HS-27A (cell line): Measurements from ENCODE around the gene GNAI3.
A peak's percentile ranks its signal among the peaks of the same experiment; 100 is the strongest.

Experiments used
- DNase-seq: peaks from one replicate; pipeline ENCODE4 v3.0.0-alpha.2; 2012; ENCODE audit warnings: low read depth, missing footprints

The GNAI3 gene

GRCh38 chr1:109598655-109599054 is 50.2 kb downstream of the GNAI3 start:
- DNase-seq: no peak

DNA sequence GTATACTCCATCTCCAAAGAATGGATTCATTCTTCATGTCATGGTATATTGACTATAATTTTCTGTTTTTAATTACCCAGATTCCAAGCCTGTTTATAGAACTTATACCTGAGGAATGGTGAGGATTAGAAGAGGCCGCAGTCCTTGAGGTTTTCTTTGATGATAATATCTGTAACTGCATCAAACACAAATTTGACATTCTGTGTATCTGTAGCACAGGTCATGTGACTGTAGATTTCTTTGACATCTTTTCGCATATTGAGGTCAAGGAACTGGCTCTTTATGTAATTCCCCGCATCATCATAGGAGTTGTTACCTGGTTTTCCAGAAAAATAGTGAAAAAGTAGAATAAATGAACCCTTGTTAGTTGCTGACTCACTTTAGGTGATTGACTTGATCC is 54.8 kb downstream of the GNAI3 start:
- DNase-seq: no peak

DNA sequence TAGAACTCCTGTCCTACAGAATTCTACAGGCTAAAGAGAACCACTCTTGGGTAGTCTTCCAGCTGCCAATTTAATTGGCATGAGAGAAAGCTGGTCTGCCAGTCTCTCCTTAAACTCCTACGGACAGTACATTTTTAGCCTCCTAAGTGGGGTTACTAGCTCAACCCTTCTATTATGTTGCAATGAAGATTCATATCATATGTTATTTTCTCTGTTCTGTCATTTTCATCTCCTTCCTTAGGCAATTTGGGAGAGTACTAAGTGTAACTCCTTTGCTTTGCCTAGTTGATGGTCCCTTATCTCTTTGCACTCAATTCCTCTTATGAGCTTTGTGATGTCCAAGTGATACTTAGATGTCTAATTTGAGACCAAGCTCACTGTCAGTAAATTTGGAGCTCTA is 57.0 kb downstream of the GNAI3 start:
- DNase-seq: no peak

GRCh38 chr1:109609881-109610280 is 61.5 kb downstream of the GNAI3 start:
- no peak for DNase-seq

- no peak for DNase-seq
These were observed 62.3 kb downstream of the GNAI3 start for GRCh38 chr1:109610609-109611307.

DNA sequence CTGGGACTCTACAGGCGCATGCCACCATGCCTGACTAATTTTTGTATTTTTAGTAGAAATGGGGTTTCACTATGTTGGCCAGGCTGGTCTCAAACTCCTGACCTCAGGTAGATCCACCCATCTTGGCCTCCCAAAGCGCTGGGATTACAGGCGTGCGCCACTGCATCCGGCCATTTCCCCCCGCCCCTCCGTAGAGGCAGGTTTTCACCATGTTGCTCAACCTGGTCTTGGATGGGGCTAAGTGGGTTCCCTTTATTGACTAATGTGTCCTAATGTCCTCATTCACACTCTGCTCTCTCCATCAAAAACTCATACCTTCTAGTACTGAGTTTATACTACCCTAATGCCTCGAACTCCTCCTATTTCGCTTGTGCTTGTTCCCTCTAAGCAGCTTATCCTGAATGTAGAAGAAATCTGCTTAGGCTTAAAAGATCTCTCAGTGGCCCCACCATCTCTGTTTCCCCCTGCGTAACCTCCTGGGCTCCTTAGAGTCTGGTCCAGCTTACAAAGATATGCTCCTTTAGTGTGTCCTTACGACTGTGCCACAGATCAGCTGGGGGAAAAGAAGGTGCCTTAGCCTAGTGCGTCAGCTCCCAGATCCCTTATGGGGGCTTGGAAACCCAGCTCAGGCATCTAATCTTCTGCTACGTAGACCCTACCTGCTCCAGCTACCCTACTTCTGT is 63.0 kb downstream of the GNAI3 start:
- no peak for DNase-seq

DNA sequence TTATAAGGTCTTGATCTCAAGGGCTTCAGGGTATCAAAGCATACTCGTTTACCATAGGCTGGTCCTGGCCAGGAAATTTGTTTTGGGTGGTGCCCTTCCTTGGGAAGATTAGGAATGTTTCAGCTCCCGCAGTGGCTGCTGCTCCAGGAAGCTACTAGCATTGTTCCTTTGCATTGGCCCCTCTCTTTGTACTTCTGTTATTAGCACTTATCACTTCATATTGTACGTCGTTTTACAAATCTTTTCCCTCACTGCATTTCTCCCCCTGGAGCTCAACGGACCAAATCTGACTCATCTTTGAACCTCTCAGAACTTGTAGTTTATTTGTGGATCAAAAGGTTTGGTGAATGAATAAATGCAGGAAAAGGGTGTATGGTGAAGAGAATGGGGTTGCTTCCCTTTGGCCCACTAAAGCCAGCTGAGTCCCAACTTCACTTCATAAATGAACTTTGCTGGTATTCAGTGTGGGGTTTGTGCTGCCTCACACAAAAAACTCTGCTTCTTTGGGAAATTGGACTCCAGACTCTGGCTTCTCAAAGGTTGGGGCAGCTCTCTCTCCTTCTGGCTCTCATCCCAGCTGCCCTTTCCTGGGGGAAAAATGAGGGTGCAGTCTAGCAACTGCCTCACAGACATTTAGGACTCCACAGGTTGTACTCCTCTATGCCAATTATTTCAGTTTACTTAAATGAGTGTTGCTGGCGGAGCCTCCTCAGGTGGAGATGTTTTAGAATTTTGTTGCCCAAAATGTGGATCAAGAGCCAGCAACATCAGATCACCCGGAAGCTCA is 65.1 kb downstream of the GNAI3 start:
- DNase-seq: no peak

DNA sequence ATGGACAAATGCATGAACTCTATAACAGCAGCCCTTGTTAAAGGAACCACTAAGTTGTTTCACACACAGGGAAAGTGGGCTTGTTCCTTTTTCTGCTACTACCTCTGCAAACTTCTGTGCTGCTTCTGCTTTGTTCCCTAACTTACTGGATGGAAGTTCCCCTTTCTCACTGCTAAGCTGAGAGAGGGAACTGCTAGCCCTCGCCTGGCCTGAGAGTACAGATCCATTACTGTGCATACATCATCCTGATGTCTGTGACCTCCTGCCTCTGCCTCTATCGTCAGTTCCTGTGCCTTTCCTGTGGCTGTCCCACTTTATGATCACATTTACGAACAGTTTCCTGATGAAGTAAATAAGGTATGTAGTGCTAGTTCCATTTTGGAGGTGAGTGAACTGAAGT is 67.5 kb downstream of the GNAI3 start:
- DNase-seq: no peak

GRCh38 chr1:109616391-109616790 is 68.0 kb downstream of the GNAI3 start:
- no peak for DNase-seq

GRCh38 chr1:109617291-109617801 is 68.9 kb downstream of the GNAI3 start:
- no peak for DNase-seq

DNA sequence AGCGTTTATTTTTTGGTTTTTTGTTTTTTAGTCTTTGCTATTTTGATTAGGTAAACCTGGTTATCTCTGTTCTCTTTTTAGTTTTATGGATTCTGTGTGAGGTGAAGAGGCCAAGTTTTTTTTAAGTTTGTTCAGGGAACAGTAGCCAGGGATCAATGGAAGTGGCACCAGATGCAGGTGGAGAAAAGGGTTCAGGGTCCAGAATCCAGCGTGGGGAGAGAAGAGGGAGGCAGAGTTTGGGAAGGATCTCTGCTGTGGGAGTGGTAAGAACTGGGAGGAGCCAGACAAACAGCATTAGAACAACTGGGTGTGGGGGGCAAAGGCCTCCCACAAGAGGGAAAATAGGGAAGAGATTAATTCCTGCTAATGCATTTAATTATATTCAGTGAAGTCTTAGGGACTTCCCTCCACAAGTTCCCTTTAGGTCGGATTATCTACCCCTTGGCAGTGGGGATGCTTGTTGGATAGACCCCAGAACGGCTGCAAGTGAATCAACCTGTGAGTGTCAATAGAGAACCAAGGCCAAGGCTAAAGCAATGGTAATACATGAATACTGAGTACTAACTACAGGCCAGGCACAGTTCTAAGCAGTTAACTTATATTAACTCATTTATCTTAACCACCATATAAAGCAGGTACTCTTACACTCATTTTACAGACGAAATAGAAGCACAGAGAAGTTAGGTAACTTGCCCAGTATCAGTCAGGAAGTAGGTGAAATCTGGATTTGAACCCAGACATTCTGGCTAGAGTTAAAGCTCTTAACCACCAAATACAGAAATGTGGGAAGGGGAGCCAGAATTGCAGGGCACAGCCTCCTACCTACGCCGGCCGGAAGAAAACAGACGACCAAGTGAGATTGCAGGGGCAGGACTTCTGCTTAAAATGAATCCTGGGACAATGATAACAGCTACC is 70.5 kb downstream of the GNAI3 start:
- DNase-seq: no peak

- DNase-seq: peak; percentile 57
These were observed 71.4 kb downstream of the GNAI3 start, which contains the start of the genes AMPD2 and GNAT2 for GRCh38 chr1:109619576-109620400. TSS of gene AMPD2 (plus strand) at chr1:109619837. CDS start at chr1:109621176, 1,339 bp downstream. TSS of gene GNAT2 (minus strand) at chr1:109619616. CDS start at chr1:109612870, 6,746 bp downstream.

- no peak for DNase-seq
These were observed 72.0 kb downstream of the GNAI3 start for GRCh38 chr1:109620401-109620791.

GRCh38 chr1:109620841-109621286 is 72.4 kb downstream of the GNAI3 start:
- DNase-seq: peak; percentile 77

- DNase-seq: no peak
These were observed 73.1 kb downstream of the GNAI3 start for GRCh38 chr1:109621379-109622136.

DNA sequence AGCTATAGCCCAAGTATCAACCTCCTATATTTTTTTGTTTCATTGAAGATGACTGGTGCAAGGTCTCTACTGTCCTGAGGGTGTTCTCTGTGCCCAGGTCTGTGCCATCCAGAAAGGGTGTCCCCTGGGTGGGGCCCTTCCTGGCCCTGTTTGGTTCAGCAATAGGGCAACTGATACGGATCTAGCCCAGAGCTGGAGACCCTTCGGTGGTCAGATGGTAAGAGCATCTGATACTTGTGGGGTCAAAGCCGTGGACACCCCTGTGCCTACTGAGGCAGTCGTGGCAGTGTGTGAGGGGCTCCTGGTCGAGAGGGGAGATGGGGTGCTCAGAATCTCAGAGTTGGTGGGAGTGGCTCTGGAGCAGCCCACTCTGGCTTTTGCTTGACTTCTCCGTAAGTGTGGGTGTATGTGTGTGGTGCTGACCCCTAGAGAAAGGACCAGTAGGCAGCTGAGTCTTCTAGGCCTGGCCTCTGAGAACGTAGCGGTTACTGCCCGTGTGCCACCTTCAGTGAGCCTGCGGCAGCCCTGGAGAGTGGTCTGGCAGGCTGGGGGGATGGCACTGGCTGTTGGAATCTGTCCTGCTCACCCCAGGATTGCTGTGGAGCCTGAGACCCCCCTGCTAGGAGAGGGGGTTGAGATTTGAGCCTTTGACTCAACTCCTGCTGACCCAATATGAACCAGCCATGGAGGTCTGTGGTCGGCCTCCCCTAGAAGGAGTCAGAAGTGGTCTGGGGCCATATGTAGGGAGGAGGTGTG is 73.9 kb downstream of the GNAI3 start:
- no peak for DNase-seq

- DNase-seq: no peak
These were observed 74.5 kb downstream of the GNAI3 start for GRCh38 chr1:109622895-109623294.

- DNase-seq: no peak
These were observed 75.3 kb downstream of the GNAI3 start for GRCh38 chr1:109623601-109624161.
